SHP77 treated with DMSO at 0.1 percent for 48 hours (cell line): Measurements from ENCODE around the gene PROB1.
"Not testable (repeated sequence)": the region's sequence is repeated elsewhere in the genome, so short reads cannot be mapped to it uniquely, and the experiment has no call there.

Experiments
- DNase-seq: peaks from one replicate; lab custom pipeline; 2025; lab: John Stamatoyannopoulos, UW

PROB1 gene

GRCh38 chr5:139414581-139415130 is 19.8 kb upstream of the PROB1 start:
- DNase-seq: peak; percentile 6

- DNase-seq: no peak
These were observed 19.1 kb upstream of the PROB1 start for GRCh38 chr5:139413963-139414362.

- no peak for DNase-seq
These were observed 18.2 kb upstream of the PROB1 start for GRCh38 chr5:139413153-139413552.

DNA sequence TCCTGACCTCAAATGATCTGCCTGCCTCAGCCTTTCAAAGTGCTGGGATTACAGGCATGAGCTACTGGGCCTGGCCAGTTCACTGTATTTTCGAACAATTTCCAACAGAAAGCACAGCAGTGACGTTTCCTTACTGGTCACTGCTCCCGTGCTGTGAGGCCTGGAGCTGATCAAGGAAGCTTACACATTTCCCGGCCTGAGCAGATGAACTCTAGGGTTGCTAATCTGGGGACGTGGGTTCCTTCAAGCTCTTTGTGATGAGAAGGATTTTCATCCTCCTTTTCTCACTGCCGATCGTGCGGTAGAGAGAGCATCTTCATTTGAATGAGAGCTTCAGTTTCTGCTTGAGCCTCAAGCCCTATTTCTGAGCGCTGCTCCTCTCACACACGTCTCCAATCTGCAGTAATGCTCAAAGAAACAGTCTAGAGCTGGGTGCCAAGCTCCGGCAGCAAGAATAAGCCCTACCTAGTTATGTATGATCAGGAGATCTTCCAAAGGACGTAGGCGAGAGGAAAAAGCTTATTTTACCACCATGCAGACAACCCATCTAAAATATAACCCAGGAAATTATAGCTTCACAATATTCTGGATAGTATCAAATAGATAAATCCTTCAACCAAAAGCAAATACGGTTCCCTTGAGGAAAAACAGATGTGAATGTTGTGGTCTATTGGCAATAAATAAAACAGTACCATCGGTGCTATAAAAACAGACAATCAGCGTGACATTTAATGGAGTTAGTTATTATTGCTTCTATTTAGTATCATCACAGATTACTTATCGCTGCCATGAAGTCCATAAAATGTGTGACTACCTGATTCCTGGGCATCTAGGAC is 16.3 kb upstream of the PROB1 start:
- DNase-seq: no peak

GRCh38 chr5:139410121-139410992 is 15.5 kb upstream of the PROB1 start:
- DNase-seq: no peak

DNA sequence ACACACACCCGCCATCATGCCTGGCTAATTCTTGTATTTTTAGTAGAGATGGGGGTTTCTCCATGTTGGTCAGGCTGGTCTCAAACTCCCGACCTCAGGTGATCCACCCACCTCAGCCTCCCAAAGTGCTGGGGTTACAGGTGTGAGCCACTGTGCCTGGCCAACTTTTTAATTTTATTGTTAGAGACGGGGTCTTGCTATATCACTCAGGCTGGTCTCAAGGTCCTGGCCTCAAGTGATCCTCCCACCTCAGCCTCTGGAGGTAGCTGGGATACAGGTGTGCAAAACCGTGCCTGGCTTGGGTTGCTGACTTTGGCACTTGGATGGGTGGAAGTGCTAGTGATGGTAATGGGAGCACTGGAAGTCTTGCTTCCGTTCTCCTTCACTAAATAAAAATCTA is 14.2 kb upstream of the PROB1 start:
- DNase-seq: not testable (repeated sequence)

GRCh38 chr5:139408191-139408590 is 13.3 kb upstream of the PROB1 start:
- DNase-seq: no peak

- DNase-seq: no peak
These were observed 12.6 kb upstream of the PROB1 start for GRCh38 chr5:139407517-139407916.

GRCh38 chr5:139406963-139407362 is 12.1 kb upstream of the PROB1 start:
- no peak for DNase-seq

GRCh38 chr5:139404484-139404840 is 9.6 kb upstream of the PROB1 start:
- no peak for DNase-seq

GRCh38 chr5:139403787-139404483 is 9.0 kb upstream of the PROB1 start, which contains the start of gene SPATA24:
TSS of gene SPATA24 (minus strand) at chr5:139404089. CDS start at chr5:139404060, 29 bp downstream.
- DNase-seq: peak; percentile 98

- DNase-seq: no peak
These were observed 8.5 kb upstream of the PROB1 start for GRCh38 chr5:139403418-139403786.

DNA sequence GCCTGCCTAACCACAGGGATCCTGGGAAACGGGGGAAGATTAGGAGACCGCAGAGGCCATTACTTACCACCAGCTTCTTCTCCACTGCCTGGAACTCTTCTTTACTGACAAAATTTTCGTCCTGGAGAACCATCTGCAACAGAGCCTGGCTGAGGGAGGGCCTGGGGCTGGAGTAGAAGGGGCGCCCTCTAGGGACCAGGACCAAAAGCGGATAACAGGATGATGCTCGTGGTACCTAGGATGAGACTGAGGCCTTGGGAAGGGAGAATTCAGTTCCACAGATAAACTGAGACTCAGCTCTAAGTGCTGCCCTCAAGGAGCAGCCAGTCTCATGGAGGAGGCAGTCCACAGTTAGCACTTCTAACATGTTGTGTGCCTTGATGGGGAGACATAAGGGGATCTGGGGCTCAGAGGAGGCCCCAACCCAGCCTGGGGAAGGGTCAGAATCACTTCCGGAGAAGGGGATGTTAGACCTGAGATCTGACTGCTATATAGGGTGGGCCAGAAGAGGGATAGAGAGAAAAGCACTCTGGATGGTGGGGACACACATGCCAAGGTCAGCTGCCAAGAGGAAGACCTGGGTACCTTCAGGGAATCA is 7.8 kb upstream of the PROB1 start:
- DNase-seq: peak; percentile 23

- DNase-seq: no peak
These were observed 6.6 kb upstream of the PROB1 start for GRCh38 chr5:139401546-139401945.

GRCh38 chr5:139399501-139400121 is 4.7 kb upstream of the PROB1 start:
- DNase-seq: no peak

DNA sequence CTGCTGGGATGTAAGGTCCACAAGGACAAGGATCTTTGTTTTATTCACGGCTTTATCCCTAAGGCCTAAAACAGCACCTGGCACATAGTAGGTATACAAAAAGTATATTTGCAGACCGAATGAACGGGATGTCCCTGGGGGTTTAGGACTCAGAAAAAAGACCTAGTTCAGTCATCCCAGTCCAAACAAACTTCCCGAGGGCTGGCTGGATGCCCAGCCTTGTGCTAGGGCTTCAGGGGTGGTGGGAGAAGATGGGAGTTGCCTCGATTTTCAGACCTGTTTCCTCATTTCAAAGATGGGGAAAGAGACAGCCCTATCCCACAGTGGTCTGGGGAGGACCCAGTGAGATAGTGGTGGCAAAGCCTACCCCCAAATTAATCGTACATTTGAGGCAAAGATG is 3.0 kb upstream of the PROB1 start:
- DNase-seq: no peak

DNA sequence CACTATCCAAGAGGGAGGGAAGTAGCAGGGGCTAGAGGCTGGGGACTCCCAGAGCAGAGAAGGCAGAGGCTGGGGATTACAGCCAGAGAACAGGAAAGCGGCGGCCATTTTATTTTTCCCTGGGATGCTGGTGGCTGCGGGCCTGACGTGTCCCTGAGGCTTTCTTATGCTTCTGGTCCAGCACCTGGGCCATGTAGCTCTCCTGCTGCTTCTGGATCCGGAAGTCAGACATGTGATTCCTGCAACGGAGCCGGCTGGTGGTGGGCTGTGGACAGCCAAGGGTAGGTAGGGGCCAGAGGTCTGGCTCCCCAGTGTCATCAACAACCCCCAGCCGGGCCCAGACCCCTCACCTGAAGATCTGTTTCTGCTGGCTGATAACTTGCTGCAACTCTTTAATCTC is 1.8 kb upstream of the PROB1 start:
- DNase-seq: no peak

DNA sequence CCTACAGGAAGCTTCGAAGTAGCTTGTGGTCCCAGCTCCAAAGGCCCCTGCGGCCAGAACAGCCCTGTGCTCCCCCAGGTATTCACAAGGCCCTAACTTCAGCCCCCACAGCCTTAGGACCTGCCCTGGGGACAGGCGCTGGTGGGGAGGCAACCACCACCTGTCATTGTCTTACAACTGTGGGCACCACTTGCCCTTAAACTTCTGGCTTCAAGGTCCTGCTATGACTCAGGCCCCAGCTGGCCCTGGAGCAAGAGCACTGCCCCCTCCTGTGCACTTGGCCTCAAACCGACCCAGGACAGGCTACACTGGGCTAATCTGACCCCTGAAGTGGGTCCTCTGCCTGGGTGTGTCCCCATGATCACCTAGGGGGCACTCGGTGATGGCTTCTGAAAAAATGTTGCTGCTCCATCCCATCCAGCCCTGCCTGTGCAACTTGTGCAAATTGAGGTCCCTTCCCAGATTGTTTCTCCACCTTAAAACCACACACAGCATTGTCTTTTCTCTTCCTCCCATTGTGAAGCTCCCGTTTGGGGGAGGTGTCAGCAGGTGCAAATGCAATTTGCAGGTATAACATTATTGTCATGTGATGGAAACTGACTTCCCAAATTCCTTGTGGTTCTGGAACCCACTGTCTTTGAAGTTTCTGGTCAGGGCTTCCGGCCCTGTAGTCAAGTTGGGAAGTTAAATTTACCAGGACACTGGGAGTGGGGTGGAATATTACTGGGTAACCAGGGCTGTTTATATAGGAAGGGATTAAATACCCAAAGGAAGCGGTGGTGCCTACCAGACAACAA is 1.1 kb upstream of the PROB1 start:
- DNase-seq: no peak

DNA sequence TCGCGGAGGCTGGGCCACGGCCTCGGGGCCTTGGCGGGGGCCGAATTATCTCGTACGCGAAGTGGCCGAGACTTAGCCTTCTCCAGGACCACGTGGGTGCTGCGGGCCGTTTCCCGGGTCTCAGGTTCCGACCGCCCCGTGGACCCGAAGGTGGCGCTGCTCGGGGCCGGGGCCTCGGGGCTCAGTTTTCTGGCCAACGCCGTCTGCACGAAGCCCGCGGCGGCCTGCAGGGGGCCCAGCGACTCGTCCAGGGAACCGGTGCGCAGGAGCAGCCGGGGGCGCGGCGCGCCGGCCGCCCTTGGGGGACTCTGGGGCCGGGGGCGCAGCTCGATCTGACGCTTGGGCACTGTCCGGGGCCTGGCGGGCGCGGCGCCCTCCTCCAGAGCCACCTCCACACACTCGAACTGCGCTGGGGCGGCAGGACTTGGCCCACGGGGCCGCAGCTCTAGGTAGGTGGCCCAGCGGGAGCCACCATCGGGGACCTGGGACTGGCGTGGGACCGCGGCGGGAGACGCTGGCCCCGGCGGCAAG is 716 bp downstream of the PROB1 start:
- DNase-seq: no peak

- no peak for DNase-seq
These were observed 1.3 kb downstream of the PROB1 start for GRCh38 chr5:139393497-139394122.
